Trophoblast cell (in vitro differentiated cells and primary cell): ENCODE results near the gene KLHL40.
A peak's percentile ranks its signal among the peaks of the same experiment; 100 is the strongest.

ENCODE experiments used
- DNase-seq, 2 donors: peaks; one replicate each; pipeline ENCODE4 v3.0.0-alpha.2; 2016
- H2AFZ ChIP-seq: 2 replicates; pipeline ENCODE4 v1.6.1; 2013; ENCODE audit warnings: low read length, moderate library complexity, mild to moderate bottlenecking; ENCODE audit not compliant: insufficient read depth, poor library complexity
- H2AK5ac ChIP-seq: 2 replicates; pipeline ENCODE4 v1.6.1; 2013; ENCODE audit warnings: mild to moderate bottlenecking, low read length
- H2BK120ac ChIP-seq: 2 replicates; pipeline ENCODE4 v1.6.1; 2013; ENCODE audit warnings: low read length, mild to moderate bottlenecking, moderate library complexity; ENCODE audit not compliant: insufficient read depth, poor library complexity
- H2BK12ac ChIP-seq: 2 replicates; pipeline ENCODE4 v1.6.1; 2013; ENCODE audit warnings: mild to moderate bottlenecking, low read length, moderate library complexity
- H2BK5ac ChIP-seq: 2 replicates; pipeline ENCODE4 v1.6.1; 2013; ENCODE audit warnings: low read length, low read depth, moderate library complexity, mild to moderate bottlenecking; ENCODE audit not compliant: poor library complexity
- H3K14ac ChIP-seq: 2 replicates; pipeline ENCODE4 v1.6.1; 2013; ENCODE audit warnings: mild to moderate bottlenecking, low read length
- H3K18ac ChIP-seq: 2 replicates; pipeline ENCODE4 v1.6.1; 2013; ENCODE audit warnings: mild to moderate bottlenecking, low read length
- H3K23ac ChIP-seq: 2 replicates; pipeline ENCODE4 v1.6.1; 2013; ENCODE audit warnings: low read length
- H3K27ac ChIP-seq: 2 replicates; pipeline ENCODE4 v1.5.1; 2013; ENCODE audit warnings: low read depth, mild to moderate bottlenecking, inconsistent platforms, low read length, moderate library complexity
- H3K27me3 ChIP-seq: 2 replicates; pipeline ENCODE4 v1.6.1; 2013; ENCODE audit warnings: inconsistent platforms, mild to moderate bottlenecking, low read length, moderate library complexity; ENCODE audit not compliant: insufficient read depth
- H3K36me3 ChIP-seq, 2 experiments: 1 replicate in 1 of 2; 2 replicates in 1 of 2; pipeline ENCODE4 v1.6.1; 2013; ENCODE audit warnings: low read length in 2 of 2, mild to moderate bottlenecking in 2 of 2, moderate library complexity in 1 of 2; ENCODE audit not compliant: insufficient read depth in 2 of 2, control insufficient read depth in 1 of 2
- H3K4ac ChIP-seq: 2 replicates; pipeline ENCODE4 v1.6.1; 2013; ENCODE audit warnings: low read depth, mild to moderate bottlenecking, low read length, moderate library complexity
- H3K4me1 ChIP-seq, 2 experiments: 1 replicate in 1 of 2; 2 replicates in 1 of 2; pipeline ENCODE4 v1.6.1; 2013; ENCODE audit warnings: low read length in 2 of 2, mild to moderate bottlenecking in 2 of 2, moderate library complexity in 1 of 2; ENCODE audit not compliant: insufficient read depth in 2 of 2, control insufficient read depth in 1 of 2
- H3K4me2 ChIP-seq: 2 replicates; pipeline ENCODE4 v1.6.1; 2013; ENCODE audit warnings: inconsistent platforms, mild to moderate bottlenecking, low read length, moderate library complexity
- H3K4me3 ChIP-seq: 2 replicates; pipeline ENCODE4 v1.5.1; 2013; ENCODE audit warnings: mild to moderate bottlenecking, low read depth, low read length, inconsistent platforms
- H3K79me1 ChIP-seq: one replicate; pipeline ENCODE4 v1.6.1; 2013; ENCODE audit warnings: low read length
- H3K79me2 ChIP-seq: 2 replicates; pipeline ENCODE4 v1.6.1; 2013; ENCODE audit warnings: low read length, mild to moderate bottlenecking; ENCODE audit not compliant: control insufficient read depth, insufficient read depth, poor library complexity
- H3K9ac ChIP-seq: 2 replicates; pipeline ENCODE4 v1.6.1; 2013; ENCODE audit warnings: mild to moderate bottlenecking, low read length
- H3K9me3 ChIP-seq: 2 replicates; pipeline ENCODE4 v1.6.1; 2013; ENCODE audit warnings: low read depth, mild to moderate bottlenecking, control low read depth, inconsistent platforms, low read length; ENCODE audit not compliant: insufficient read depth
- H4K12ac ChIP-seq: 2 replicates; pipeline ENCODE4 v1.6.1; 2013; ENCODE audit warnings: low read depth, mild to moderate bottlenecking, low read length, moderate library complexity
- H4K8ac ChIP-seq: 2 replicates; pipeline ENCODE4 v1.6.1; 2013; ENCODE audit warnings: low read depth, mild to moderate bottlenecking, low read length, moderate library complexity
- H4K91ac ChIP-seq: one replicate; pipeline ENCODE4 v1.6.1; 2013; ENCODE audit warnings: low read depth, mild to moderate bottlenecking, low read length, moderate library complexity
- WGBS: extraction: QIAGEN DNeasy Blood & Tissue Kit; methylation state at CpG from one replicate; pipeline ENCODE4 v1.1.7; 2013; ENCODE audit warnings: missing lambda C conversion rate; ENCODE audit not compliant: insufficient read length, insufficient coverage; ENCODE audit errors: extremely low coverage; 5-methylcytosine and 5-hydroxymethylcytosine counted together

KLHL40 gene

GRCh38 chr3:42684632-42685362 is 540 bp upstream of the KLHL40 start:
- Histone ChIP-seq H3K18ac (no peak overlapping the region), H3K27me3 (no peaks in the 10 kb centered on the region), H2BK12ac (no peak overlapping the region), H3K79me2 (no peaks in the 10 kb centered on the region), H3K27ac (no peak overlapping the region), H4K12ac (no peak overlapping the region), H3K9ac (no peak overlapping the region), H3K4me2 (no peak overlapping the region), H2AFZ (no peak overlapping the region), H3K4ac (no peak overlapping the region), H2AK5ac (no peak overlapping the region), H3K4me1 (peaks cover 3 to 5% of the 10 kb centered on the region in 2 experiments), H3K36me3 (no peaks in the 10 kb centered on the region), H4K8ac (no peak overlapping the region), H4K91ac (peak overlapping the region; percentile 42), H3K14ac (no peak overlapping the region), H3K9me3 (peaks cover 5% of the 10 kb centered on the region), H3K79me1 (peaks cover 2% of the 10 kb centered on the region), H3K23ac (no peak overlapping the region), H2BK5ac (no peak overlapping the region), H3K4me3 (no peak overlapping the region), H2BK120ac (no peak overlapping the region)
- DNase-seq = no peak
- WGBS = no CpG with 5 or more reads among the region's 7 CpGs

DNA sequence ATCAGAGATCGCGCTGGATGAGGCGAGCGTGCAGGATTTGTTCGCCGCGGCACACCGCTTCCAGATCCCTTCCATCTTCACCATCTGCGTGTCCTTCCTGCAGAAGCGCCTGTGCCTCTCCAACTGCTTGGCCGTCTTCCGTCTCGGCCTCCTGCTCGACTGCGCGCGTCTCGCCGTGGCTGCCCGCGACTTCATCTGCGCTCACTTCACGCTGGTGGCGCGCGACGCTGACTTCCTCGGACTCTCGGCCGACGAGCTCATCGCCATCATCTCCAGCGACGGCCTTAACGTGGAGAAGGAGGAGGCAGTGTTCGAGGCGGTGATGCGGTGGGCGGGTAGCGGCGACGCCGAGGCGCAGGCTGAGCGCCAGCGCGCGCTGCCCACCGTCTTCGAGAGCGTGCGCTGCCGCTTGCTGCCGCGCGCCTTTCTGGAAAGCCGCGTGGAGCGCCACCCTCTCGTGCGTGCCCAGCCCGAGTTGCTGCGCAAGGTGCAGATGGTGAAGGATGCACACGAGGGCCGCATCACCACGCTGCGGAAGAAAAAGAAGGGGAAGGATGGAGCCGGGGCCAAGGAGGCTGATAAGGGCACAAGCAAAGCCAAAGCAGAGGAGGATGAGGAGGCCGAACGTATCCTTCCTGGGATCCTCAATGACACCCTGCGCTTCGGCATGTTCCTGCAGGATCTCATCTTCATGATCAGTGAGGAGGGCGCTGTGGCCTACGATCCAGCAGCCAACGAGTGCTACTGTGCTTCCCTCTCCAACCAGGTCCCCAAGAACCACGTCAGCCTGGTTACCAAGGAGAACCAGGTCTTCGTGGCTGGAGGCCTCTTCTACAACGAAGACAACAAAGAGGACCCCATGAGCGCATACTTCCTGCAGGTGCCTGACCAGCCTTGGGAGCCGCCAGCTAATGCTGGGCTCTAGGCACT is 819 bp downstream of the KLHL40 start:
- Histone ChIP-seq H3K9me3 (peaks cover 12% of the 10 kb centered on the region), H4K8ac (no peak overlapping the region), H2BK5ac (no peak overlapping the region), H3K4me2 (no peak overlapping the region), H3K18ac (no peak overlapping the region), H3K4me3 (peak overlapping the region; percentile 17), H3K14ac (no peak overlapping the region), H3K23ac (no peak overlapping the region), H3K9ac (no peak overlapping the region), H3K79me2 (no peaks in the 10 kb centered on the region), H3K27ac (no peak overlapping the region), H3K36me3 (no peaks in the 10 kb centered on the region), H3K4me1 (peaks cover 3 to 5% of the 10 kb centered on the region in 2 experiments), H3K4ac (no peak overlapping the region), H2BK12ac (no peak overlapping the region), H2AFZ (no peak overlapping the region), H2AK5ac (no peak overlapping the region), H4K91ac (no peak overlapping the region), H3K79me1 (peaks cover 2% of the 10 kb centered on the region), H3K27me3 (no peaks in the 10 kb centered on the region), H4K12ac (no peak overlapping the region), H2BK120ac (no peak overlapping the region)
- no CpG with 5 or more reads among the region's 80 CpGs for WGBS
- DNase-seq = no peak

- H3K4ac ChIP-seq = no peak overlapping the region
- H3K4me3 ChIP-seq = no peak overlapping the region
- H4K8ac ChIP-seq = no peak overlapping the region
- peaks cover 2% of the 10 kb centered on the region for H3K79me1 ChIP-seq
- no peaks in the 10 kb centered on the region for H3K27me3 ChIP-seq
- H3K9me3 ChIP-seq = peaks cover 12% of the 10 kb centered on the region
- no CpG with 5 or more reads among the region's 7 CpGs for whole genome bisulfite sequencing
- no peak for DNase-seq
- no peak overlapping the region for H4K12ac ChIP-seq
- no peak overlapping the region for H3K4me2 ChIP-seq
- no peak overlapping the region for H2BK5ac ChIP-seq
- H3K27ac ChIP-seq = no peak overlapping the region
- H2AFZ ChIP-seq = no peak overlapping the region
- no peak overlapping the region for H3K18ac ChIP-seq
- H3K9ac ChIP-seq = no peak overlapping the region
- H2BK12ac ChIP-seq = no peak overlapping the region
- no peaks in the 10 kb centered on the region for H3K79me2 ChIP-seq
- no peak overlapping the region for H3K23ac ChIP-seq
- H2BK120ac ChIP-seq = no peak overlapping the region
- H3K14ac ChIP-seq = no peak overlapping the region
- H3K36me3 ChIP-seq = no peaks in the 10 kb centered on the region
- H3K4me1 ChIP-seq = peaks cover 3 to 5% of the 10 kb centered on the region in 2 experiments
- H2AK5ac ChIP-seq = no peak overlapping the region
- H4K91ac ChIP-seq = no peak overlapping the region
These were observed 1.7 kb downstream of the KLHL40 start for GRCh38 chr3:42686832-42687650.

GRCh38 chr3:42688016-42688415 is 2.7 kb downstream of the KLHL40 start:
- Histone ChIP-seq H3K9me3 (peaks cover 12% of the 10 kb centered on the region), H4K12ac (no peak overlapping the region), H3K23ac (no peak overlapping the region), H3K27me3 (no peaks in the 10 kb centered on the region), H3K4me3 (no peak overlapping the region), H3K4me2 (no peak overlapping the region), H3K4ac (no peak overlapping the region), H3K9ac (no peak overlapping the region), H3K14ac (no peak overlapping the region), H2AK5ac (no peak overlapping the region), H3K27ac (no peak overlapping the region), H3K79me1 (peaks cover 2% of the 10 kb centered on the region), H2AFZ (no peak overlapping the region), H3K79me2 (no peaks in the 10 kb centered on the region), H4K91ac (no peak overlapping the region), H4K8ac (no peak overlapping the region), H3K36me3 (no peaks in the 10 kb centered on the region), H2BK5ac (no peak overlapping the region), H2BK12ac (no peak overlapping the region), H3K4me1 (peaks cover 3 to 5% of the 10 kb centered on the region in 2 experiments), H3K18ac (no peak overlapping the region), H2BK120ac (no peak overlapping the region)
- WGBS = no CpG with 5 or more reads among the region's 15 CpGs
- no peak for DNase-seq
